Ureter (tissue), 1 donor: ENCODE data around the gene ADIPOQ. TPM values are rescaled to one million over a fixed set of nuclear protein-coding genes. Genes with fewer than 3 reads are reported as not detected.
"Not testable (repeated sequence)": the region's sequence is repeated elsewhere in the genome, so short reads cannot be mapped to it uniquely, and the experiment has no call there.

Experiments
- DNase-seq: peaks from one replicate; pipeline ENCODE4 v3.0.0-alpha.2; 2020; ENCODE audit warnings: low spot score
- total RNA-seq: library from RNA; stranded (reverse); gene quantifications from one replicate; pipeline ENCODE4 v1.2.4, GENCODE V29; 2023
- donor health status: DM: yes; HTN: yes; CAD: no.

Gene ADIPOQ
- total RNA-seq, result 0.60 TPM

DNA sequence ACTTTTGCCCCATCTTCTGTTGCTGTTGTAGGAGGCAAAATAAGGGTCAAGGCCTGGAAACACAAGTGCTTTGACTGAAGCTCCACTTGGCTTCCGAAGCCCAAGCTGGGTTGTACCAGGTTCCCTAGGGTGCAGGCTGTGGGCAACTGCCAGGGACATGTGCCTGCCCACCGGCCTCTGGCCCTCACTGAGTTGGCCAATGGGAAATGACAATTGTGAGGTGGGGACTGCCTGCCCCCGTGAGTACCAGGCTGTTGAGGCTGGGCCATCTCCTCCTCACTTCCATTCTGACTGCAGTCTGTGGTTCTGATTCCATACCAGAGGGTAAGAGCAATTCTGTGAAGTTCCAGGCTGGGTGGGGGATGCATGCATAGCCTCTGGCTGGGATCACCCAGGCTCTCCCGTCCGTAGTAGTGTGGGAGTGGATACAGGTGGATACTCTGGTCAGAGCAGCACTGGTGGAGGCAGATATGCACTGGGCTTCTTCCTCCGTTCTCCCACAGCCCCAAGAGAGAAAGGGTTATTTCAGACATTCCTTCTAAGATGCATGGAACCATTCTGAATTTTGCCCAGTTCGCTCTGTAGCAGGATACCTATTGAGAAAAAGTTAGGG, at the start of gene ADIPOQ:
Gene ADIPOQ (plus strand): TSS at position 285 of the 613 bp plus-strand sequence. CDS start 10,349 bp downstream, outside the sequence.
- no peak for DNase-seq

GRCh38 chr3:186798239-186798874, 44.2 kb upstream of the ADIPOQ start:
- no peak for DNase-seq

DNA sequence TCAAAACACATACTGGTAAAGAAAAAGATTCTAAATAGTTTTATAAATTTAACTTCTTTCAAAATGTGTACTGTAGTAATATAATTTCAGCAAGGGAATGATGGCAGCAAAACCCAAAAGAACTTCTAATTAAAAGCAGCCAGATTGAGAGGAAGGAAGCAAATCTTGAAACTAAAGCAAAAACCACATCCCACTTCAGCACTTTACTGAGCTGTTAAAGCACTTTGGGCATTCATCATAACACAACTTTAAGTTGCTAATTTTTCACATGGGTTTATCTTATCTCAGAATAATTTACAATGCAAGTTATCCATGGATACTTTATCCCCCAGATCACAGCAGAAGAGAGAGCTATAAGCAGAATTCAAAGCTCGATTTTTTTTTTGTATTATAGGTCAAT, 42.2 kb upstream of the ADIPOQ start:
- no peak for DNase-seq

DNA sequence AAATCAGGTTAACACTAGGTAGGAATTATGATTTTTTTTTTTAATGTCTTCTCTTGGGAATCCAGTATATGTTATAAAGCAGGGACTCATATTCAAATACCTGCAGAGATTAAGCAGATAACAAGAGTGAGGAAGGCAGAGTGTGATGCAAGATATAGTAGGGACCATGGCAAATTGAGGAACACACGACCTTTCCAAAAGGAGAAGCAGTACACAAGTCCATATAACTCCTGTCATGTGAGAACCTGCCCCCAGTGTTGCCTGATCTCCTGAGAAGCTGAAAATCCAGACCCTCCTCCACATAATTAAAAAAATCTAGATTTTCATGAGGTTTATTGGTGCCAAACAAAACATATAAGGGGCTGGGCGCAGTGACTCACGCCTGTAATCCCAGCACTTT, 39.8 kb upstream of the ADIPOQ start:
- no peak for DNase-seq

GRCh38 chr3:186803447-186803846, 39.1 kb upstream of the ADIPOQ start:
- DNase-seq, result not testable (repeated sequence)

- DNase-seq, result peak; percentile 89
These were observed 36.1 kb upstream of the ADIPOQ start, which contains the start of gene RFC4 for GRCh38 chr3:186806089-186807055. Gene RFC4 (minus strand): TSS chr3:186806482. CDS start chr3:186804713, 1,769 bp downstream.

DNA sequence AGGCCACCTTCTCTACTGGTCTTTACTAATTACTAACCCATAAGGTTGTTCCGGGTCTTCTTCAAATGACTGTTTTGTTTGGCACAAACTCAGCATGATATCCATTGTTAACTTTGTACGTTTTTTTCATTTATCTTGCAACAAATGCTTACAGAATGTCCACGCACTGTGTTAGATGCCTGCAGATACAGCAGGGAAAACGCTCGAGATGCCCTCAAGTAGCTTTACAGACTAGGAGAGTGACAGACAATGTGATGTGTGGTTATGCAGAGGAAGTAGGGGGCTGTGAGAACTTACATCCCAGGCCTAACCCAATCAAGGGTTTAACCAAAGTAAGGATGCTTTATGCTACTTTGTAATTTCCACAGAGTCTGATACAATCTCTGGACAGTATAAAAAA, 35.3 kb upstream of the ADIPOQ start:
- DNase-seq, result no peak

DNA sequence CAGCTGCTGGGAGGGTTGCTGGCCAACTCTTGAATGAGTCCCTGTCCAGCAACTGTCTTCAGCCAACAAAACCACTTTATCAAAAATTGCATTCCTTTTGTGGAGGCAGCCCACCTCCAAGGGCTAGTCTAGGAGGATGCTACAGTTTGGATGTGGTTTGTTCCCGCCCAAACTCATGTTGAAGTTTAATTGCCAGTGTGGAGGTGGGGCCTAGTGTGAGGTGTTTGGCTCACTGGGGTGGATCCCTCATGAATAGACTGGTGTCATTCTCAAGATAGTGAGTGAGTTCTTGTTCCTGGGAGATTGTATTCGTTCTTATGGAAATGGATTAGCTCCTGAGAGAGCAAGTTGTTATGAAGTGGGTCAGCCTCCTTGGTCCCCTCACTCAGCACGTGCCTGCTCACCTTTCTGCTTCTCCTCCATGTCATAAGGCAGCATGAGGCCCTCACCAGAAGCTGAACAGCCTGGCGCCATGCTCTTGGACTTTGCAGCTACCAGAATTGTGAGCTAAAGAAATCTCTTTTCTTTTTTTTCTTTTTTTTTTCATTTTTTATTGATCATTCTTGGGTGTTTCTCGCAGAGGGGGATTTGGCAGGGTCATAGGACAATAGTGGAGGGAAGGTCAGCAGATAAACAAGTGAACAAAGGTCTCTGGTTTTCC, 32.0 kb upstream of the ADIPOQ start:
- no peak for DNase-seq

DNA sequence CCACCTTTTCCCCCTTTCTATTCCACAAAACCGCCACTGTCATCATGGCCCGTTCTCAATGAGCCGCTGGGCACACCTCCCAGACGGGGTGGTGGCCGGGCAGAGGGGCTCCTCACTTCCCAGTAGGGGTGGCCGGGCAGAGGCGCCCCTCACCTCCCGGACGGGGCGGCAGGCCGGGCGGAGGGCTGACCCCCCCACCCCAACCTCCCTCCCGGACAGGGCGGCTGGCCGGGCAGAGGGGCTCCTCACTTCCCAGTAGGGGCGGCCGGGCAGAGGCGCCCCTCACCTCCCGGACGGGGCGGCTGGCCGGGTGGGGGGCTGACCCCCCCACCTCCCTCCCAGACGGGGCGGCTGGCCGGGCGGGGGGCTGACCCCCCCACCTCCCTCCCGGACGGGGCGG, 31.2 kb upstream of the ADIPOQ start:
- not testable (repeated sequence) for DNase-seq

GRCh38 chr3:186814100-186814499, 28.4 kb upstream of the ADIPOQ start:
- DNase-seq, result no peak

DNA sequence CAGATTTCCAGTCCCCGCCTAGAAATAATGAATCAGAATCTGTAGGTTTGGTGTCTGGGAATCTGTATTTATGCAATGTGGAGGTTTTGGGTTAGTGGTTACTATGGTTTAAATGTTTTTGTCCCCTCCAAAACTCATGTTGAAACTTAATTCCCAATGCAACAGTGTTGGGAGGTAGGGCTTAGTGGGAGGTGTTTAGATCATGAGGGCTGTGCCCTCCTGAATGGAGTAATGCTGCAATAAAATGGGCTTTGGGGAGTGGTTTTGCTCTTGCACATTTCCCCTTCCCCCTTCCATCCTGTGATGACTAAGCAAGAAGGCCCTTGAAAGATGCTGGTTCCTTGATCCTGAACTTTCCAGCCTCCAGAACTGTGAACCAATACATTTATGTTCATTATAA, 27.1 kb upstream of the ADIPOQ start:
- DNase-seq, result no peak

DNA sequence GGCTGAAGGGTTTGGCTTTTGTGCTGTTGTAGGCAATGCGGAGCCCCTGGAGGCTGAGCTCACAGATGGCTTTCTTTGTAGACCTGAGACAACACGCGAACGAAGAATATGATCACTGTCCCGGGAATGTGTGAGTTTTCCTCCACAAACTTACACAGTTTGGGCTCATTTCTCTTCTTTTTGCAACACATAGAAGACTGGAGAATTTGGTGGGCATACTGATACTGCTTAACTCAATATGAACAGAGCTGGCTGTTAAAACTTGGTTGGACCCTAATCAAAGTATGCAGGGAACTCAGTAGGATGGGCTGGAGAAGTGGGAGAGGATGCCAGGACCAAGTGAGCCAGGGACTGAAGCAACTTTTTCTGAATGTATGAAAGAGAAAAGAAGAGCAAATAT, 24.0 kb upstream of the ADIPOQ start:
- no peak for DNase-seq

- DNase-seq, result no peak
These were observed 23.6 kb upstream of the ADIPOQ start for GRCh38 chr3:186818956-186819355.

- DNase-seq, result no peak
These were observed 20.8 kb upstream of the ADIPOQ start for GRCh38 chr3:186821429-186822387.

- DNase-seq, result not testable (repeated sequence)
These were observed 20.1 kb upstream of the ADIPOQ start for GRCh38 chr3:186822388-186822759.

GRCh38 chr3:186823386-186823785, 19.1 kb upstream of the ADIPOQ start:
- DNase-seq, result no peak

DNA sequence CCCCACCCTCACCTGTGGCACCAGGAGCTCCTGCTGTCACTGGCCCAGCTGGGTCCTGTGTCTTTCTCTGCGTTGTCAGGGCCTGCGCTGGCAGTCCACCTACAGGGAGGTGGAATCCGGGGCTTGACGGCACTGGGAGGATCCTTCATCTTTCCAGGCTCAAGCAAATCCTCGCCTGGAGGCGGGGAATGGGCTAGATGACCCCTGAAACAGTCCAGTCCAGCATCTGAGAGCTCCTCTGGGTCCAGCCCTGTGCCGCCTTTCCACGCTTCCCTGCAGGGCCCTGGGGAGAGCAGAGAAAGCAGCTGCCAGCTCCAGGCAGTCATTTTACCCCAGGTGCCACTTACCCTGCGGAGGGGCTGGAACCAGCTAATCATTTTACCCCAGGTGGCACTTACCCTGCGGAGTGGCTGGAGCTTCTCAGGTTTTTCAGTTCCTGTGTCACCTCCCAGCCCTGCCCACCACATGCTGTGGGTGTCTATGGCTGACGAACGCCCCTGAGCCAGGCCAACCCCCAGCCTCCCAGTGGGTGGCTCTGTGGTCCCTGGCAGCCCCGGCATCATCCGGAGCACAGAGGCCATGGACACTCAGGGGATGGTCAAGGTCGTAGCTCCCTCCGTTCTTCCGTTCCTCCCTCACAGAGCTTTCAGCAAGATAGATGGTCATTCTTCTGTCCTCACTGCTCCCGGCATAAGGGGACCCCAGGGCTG, 17.9 kb upstream of the ADIPOQ start:
- no peak for DNase-seq

DNA sequence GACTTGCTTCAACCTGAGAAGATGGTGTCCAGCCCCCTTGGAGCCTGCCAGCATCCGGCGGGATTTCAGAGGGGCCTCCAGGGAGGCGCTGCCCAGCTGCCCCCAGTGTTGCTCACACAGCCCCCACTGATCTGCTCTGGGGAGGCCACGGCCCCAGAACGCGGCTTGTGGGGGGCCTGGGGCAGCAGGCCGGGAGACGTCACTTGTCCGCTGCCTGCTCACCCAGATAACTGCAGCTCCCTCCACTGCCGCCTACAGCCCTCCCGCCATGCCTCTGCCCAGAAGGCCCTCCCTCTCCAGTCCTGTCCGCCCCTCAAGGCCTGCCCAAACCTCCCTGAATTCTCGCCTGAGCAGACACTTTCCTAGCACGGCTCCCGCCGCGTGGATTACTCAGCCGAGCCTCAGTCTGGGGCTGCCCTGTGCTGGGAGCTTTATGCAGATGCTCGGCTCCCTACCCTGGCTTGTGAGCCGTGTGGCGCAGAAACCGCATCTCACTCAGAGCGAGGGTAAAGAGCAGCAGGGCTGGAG, 17.2 kb upstream of the ADIPOQ start:
- DNase-seq, result no peak

- no peak for DNase-seq
These were observed 16.6 kb upstream of the ADIPOQ start for GRCh38 chr3:186825872-186826409.
